Iris pigment epithelial cell (primary cell): ENCODE results near the gene ZCCHC2.

Source experiments
- DNase-seq: peaks from one replicate; pipeline ENCODE4 v3.0.0-alpha.2; 2011; ENCODE audit warnings: low read depth

ZCCHC2 gene

GRCh38 chr18:62522504-62523254 lies at the start of gene ZCCHC2:
Gene ZCCHC2 (plus strand): TSS chr18:62523025. CDS start chr18:62523425, 400 bp downstream.
- DNase-seq = peak; percentile 98

- no peak for DNase-seq
Observed at GRCh38 chr18:62479574-62479973, 43.3 kb upstream of the ZCCHC2 start.

- no peak for DNase-seq
Observed at GRCh38 chr18:62480927-62481326, 41.9 kb upstream of the ZCCHC2 start.

GRCh38 chr18:62484941-62485340 lies 37.9 kb upstream of the ZCCHC2 start:
- DNase-seq = no peak

GRCh38 chr18:62485684-62486083 lies 37.1 kb upstream of the ZCCHC2 start:
- peak; percentile 93 for DNase-seq

- peak; percentile 37 for DNase-seq
Observed at GRCh38 chr18:62486290-62486964, 36.4 kb upstream of the ZCCHC2 start.

- DNase-seq = no peak
Observed at GRCh38 chr18:62487161-62487560, 35.7 kb upstream of the ZCCHC2 start.

- DNase-seq = no peak
Observed at GRCh38 chr18:62490967-62491695, 31.7 kb upstream of the ZCCHC2 start.

GRCh38 chr18:62493033-62493862 lies 29.6 kb upstream of the ZCCHC2 start:
- DNase-seq = no peak

GRCh38 chr18:62494764-62495163 lies 28.1 kb upstream of the ZCCHC2 start:
- DNase-seq = no peak

- no peak for DNase-seq
Observed at GRCh38 chr18:62496262-62496661, 26.6 kb upstream of the ZCCHC2 start.

GRCh38 chr18:62497190-62497772 lies 25.5 kb upstream of the ZCCHC2 start:
- no peak for DNase-seq

GRCh38 chr18:62498616-62499262 lies 24.1 kb upstream of the ZCCHC2 start:
- no peak for DNase-seq

- DNase-seq = no peak
Observed at GRCh38 chr18:62499263-62499650, 23.6 kb upstream of the ZCCHC2 start.

GRCh38 chr18:62500174-62500573 lies 22.7 kb upstream of the ZCCHC2 start:
- DNase-seq = no peak

- no peak for DNase-seq
Observed at GRCh38 chr18:62500966-62501591, 21.7 kb upstream of the ZCCHC2 start.

GRCh38 chr18:62505669-62506494 lies 16.9 kb upstream of the ZCCHC2 start:
- DNase-seq = peak; percentile 37

GRCh38 chr18:62506495-62507143 lies 16.2 kb upstream of the ZCCHC2 start:
- no peak for DNase-seq

- no peak for DNase-seq
Observed at GRCh38 chr18:62509779-62510178, 13.0 kb upstream of the ZCCHC2 start.
